ENCODE results near the gene MED26.

The MED26 gene

DNA sequence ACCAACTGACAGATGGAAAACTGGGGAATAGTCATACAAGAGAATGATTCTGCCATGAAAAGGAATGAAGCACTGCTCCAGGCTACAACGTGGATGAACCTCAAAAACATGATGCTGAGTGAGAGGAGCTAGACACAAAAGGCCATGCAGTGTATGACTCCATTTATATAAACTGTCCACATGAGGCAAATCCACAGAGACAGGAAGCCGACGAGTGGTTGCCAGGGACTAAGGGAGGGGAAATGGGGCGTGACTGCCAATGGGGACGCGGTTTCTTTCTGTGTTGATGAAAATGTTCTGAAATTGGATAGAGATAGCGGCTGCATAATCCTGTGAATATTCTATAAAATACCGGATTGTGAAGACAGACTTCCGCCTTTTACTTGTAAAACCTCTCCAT is 21.7 kb upstream of the MED26 start:
- no peak for DNase-seq (ENCODE audit: low read depth in 2 of 2)

DNA sequence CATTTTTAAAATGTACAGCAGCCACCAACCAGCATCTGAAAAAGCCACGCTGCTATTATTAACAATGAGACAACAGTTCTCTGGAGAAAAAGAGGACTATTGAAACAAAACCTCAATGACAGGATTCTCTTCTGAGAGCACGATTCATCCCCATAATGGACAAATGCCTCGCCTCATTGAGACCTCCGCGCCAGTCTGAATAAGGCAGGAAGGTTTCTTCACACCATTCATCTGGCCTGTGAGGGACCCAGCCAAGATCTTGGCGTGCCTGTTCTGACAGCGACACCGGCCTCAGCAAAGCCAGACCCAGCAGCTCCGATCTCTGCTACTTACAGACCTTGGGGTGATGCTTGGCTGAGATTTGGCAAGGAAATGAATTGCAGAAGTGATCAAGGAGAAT is 17.1 kb upstream of the MED26 start:
- DNase-seq (ENCODE audit: low read depth in 2 of 2) = no peak

DNA sequence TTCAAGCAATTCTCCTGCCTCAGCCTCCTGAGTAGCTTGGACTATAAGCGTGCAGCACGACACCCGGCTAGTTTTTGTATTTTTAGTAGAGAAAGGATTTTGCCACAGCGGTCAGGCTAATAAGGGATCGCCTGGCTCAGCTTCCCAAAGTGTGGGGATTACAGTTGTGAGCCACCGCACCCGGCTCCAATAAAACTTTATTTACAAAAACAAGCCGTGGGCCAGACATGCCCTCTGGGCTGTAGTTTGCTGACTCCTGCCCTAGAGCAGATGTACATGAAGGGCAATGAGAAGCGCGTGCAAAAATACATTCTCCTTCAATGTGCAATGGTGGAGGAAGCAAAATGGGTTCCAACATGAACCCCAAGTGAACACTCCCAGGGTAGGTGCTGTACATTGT is 13.7 kb upstream of the MED26 start:
- no peak for DNase-seq (ENCODE audit: low read depth in 2 of 2)

DNA sequence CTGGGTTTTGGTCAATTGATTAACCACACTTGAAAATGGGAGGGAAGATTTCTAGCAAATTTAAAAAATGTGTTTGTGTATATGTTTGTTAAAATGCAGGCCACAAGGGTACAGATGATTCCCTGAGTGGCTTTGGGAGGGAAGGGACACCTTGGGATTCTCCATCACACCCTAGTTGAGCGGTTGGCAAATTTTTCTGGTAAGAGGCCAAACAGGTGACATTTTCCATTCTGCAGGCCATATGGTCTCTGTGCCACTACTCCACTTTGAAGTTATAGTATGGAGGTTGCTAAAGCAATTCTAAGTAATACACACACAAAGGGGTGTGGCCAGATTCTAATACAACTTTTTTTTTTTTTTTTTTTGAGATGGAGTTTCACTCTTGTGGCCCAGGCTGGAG is 12.9 kb upstream of the MED26 start:
- DNase-seq (ENCODE audit: low read depth in 2 of 2) = no peak

DNA sequence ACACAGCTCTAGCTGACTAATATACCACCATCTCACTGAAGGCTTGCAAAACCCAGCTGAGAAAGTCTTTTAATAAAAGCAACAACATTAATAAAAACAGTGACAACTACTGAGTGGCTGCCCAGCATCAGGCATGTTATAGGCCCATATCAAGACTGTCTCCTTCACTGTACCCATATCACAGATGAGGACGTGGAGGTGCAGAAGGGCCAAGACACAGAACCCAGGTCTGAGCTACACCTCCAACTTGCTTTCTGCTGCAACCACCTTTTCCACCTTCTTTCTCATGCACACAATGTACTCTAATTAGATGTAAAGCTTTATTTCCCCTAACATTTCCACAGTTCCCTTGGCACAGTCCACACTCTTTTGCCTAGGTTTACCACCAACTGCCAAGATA is 10.7 kb upstream of the MED26 start:
- no peak for DNase-seq (ENCODE audit: low read depth in 2 of 2)

DNA sequence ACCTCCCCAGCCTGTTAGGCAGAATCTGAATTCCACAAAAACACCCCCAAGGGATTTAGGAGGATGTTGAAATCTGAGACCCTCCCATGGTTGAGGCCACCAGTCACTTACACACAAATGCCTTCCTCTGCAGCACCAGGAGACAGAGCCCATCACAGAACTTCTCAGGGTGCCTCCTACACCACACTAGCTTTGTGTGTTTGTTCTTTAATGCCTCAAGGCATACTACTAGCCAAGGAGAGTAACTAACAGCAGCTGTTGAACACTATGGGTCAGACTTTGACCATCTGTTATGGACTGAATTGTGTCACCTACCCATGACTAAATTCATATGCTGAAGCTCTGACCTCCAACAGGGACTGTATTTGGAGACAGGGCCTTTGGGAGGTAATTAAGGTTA is 9.5 kb upstream of the MED26 start:
- DNase-seq (ENCODE audit: low read depth in 2 of 2) = no peak

DNA sequence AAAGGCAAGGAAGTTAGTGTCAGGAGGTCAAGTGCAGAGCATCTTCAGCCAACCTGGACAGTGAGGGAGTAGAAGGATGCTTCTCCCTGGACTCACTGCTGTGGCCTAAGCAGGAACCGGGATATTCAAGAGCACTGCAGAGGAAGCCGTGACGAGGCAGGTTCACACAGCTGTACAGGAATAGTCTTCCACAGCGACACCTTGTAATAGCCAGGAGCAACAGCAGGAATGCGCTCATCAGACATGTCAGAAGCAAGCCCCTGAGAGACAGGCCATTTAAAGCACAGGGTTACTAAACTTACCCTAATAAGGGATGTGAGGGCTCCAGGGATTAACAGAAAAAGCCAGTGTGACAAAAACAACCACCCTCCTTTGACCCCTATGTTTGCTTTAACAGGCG is 3.5 kb upstream of the MED26 start:
- DNase-seq (ENCODE audit: low read depth in 2 of 2) = no peak

DNA sequence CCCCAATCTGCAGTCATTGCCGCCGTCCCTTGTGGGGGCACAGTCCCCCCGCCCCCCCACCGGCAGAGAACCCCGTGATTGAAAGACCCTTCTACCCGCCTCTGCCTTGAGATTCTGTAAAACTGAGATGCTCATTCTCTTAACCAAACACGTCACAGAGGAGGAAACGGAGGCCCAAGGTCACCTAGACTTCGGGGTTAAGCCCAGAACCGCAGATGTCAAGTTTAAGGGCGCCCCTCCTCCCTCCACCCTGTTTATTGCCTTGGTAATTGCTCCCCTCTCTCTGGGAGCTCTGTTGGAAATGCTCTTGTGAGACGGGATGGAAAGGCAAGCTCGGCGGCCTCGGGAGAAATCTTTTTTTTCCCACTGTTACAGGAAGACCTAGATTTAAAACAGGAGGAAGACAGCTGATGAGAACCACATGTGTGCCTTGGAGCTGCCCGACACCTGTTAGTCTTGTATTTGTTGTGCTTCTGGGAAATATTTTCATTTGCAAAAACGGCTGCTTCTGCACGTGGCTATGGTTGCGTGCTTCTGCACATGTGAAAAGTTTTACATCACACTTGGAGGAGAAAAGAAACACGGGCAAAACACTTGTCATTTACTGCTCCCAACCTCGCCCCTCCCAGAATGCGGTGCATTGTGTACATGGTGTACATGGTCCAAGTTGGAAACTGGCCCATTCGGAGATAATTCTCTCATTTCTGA is 1.1 kb upstream of the MED26 start:
- peak; percentile 24 to 35 for DNase-seq (ENCODE audit: low read depth in 2 of 2)

DNA sequence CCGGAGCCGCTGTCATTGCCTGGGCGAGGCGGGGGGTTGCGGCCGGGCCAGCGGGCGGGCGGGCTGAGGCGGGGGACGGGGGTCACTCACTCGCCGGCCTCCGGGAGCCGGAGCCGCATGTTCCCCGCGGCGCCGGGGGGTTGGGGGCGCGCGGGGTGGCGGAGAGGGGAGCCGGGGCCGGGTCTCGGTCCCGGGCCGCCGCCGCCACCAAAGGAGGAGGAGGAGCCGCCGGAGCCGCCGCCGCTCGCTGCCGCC is 149 bp downstream of the MED26 start:
- DNase-seq (ENCODE audit: low read depth in 2 of 2) = no peak

DNA sequence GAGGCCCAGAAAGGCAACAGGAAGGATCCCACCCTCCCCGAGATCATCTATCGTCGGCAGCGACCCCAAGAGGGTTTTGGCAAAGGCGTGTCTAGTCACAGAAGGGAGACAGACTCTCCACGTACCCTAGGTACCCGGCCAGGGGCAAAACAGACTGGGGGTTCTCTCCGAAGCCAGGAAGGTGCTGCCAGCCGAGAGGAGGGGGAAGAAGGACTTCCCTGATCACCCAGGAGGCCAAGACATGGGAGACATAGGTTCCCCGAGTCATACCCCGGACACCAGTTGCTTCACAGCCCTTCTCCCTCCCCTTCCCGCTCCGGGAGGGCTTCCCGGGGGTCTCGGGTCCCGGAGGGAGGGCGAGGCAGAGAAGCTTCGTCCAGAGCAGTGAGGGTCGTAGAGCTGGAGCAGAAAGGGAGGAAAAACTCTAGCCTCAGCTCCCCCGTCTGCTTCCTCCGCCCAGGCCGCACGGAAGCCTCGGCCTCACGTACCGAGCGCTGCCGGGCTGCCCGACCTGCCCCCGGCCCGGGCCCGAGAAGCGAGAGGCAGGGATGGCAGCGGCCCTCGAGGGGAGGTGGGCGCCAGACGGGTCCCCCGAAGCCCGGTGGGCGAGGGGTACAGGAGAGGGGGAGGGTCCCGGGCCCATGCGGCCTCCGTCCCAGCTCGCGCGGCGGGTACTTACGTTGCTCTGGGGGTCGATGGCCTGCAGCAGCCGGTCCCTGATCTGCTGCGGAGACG is 644 bp downstream of the MED26 start:
- no peak for DNase-seq (ENCODE audit: low read depth in 2 of 2)

DNA sequence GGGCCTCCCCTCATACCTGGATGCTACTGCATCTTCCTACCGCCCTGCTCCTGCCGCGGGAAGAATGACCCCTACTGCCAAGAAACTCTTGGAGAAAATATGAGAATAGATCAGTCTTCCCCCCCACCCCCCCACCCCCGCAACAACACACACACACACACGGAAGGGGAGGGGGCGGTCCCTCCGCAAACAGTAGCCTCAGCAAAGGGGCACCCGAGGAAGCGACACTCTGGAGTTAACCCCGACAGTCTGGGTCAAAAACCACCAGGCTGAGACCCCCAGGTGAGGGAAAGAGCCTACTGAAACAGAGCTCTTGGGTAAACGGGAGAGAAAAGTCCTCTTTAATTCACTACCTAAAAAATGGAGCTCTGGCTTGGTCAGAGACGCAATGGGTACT is 1.2 kb downstream of the MED26 start:
- no peak for DNase-seq (ENCODE audit: low read depth in 2 of 2)

DNA sequence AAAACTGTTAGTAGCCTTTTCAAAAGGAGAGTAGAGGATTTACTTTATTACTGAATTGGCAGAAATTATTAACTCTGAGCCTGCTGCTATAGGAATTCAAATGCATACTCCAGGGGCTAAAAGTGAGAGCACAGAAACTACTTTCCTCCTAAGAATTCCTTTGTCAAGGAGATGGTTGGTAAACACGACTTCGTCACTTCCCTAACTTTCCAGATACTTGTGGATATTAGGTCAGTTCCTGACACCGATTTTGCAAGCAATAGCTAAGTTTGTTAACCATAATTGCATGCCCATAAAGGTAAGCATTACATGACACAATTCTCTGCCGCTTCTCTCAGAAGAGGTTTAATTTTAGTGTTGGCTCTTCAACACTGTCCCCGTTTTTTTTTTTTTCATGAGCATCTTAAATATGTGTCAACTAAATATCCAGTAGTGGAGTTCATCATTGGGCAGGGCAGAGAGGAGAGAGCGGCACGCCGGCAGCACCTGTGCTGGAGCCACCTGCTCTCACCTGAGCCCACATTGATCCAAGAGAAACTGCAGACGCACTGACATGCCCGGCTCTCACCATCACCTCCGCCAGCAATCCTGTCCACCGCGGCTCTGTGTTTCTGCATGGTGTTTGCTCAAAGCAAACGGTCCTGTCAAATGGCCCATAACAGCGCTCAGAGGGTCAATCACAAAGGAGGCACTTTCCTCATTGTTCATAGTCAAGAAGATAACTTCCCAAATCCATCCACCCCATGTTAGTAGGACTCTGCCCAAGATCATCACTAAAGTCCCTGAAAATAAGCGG is 2.6 kb downstream of the MED26 start:
- DNase-seq (ENCODE audit: low read depth in 2 of 2) = no peak

DNA sequence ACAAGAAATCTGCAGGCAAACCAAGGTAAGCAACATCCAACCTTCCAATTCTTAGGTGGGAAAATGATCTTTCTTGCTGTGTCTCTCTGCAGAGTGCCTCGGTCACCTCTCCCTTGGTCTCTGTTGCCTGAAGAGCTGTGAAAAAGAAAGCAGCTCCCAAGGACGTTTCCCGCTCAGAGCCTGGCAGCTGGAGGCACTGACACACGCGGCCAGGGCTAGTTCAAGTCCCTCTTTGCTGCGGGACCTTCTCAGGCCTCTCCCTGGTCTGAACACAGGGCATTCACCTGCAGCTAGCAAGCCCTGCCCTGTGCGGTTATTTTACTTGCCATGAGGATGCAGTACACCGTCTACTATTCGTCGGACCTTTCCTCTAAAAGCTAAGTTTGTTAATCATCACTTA is 3.8 kb downstream of the MED26 start:
- DNase-seq (ENCODE audit: low read depth in 2 of 2) = no peak

DNA sequence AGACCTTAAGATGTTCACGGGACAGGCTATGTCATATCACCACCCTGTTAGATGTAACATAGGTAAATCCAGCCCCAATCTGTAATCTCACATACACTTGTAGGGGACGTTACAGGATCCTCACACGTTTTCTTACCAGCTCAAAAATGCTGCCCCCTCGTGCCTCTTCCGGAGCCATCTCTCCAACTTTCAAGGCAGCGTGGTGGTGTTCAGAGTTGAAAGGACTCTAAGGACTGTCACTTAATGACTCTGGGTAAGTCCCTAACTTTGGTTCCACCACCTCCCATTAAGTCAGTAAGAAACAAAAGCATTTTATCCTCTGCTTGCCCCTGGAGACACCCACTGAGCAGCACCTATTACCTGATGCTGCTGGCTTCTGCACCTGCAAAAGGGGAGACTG is 4.4 kb downstream of the MED26 start:
- no peak for DNase-seq (ENCODE audit: low read depth in 2 of 2)

DNA sequence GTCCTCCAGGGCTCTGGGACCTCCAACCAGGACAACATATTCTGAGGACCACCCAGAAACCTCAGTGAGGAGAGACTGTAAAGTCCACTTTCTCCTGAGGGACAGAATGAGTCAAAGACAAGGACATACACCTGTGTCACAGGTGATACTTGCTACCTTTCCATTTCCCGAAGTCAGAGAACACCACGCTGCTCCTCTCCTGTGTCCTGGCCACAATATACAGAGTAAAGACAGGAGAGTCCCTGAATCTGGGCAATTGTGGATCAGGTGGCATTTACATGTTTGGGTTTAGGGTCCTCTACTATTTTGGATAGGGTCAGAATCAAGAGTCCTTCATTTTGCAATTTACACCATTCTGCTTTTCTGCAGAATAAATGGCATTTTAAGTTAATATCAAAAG is 4.9 kb downstream of the MED26 start:
- DNase-seq (ENCODE audit: low read depth in 2 of 2) = no peak

DNA sequence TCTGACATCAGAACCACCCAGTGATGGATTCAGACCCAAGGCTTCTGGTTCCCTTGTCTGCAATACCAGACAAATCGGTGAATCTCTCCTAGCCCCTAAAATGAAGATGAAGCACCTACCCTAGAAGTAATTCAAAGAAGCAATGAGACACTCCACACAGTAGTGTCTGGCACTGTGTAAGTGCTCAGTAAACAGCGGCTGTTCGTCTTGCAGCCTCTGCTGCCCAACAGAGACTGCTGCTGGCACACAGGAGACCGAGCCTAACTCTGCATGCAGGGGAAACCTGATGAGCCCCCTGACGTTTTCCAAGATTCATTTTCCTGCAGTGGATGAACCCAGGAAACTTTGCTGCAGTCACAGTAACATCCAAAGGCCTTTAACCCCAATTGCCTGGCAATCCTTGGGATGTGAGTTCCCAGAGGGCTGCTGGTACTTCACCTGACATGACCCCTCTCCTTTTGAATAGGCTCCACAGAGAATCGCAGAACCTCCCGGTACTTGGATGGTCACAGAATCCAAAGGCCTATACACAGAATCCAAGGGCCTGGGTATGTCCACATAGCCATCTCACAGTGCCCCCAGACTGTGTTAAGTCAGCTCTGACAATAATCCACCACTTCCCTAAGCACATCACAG is 6.7 kb downstream of the MED26 start:
- no peak for DNase-seq (ENCODE audit: low read depth in 2 of 2)

DNA sequence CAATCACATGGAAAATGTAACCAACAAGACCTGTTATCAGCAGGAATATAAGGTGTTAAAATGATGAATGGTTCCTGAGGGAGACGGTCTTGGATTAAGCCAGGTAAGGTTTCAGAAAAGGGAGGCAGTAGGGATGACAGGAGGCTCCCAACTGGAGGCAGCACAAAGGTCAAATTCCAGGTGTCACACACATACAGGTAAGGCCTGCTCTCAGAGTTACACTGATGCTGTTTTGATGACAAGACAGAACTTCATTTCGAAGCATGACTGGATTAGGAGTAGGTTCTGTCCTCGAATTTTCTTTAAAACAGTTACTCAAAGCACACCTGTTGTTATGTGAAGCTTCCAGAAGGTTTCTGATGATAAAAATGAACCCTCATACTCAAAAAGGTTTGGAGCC is 7.4 kb downstream of the MED26 start:
- no peak for DNase-seq (ENCODE audit: low read depth in 2 of 2)

DNA sequence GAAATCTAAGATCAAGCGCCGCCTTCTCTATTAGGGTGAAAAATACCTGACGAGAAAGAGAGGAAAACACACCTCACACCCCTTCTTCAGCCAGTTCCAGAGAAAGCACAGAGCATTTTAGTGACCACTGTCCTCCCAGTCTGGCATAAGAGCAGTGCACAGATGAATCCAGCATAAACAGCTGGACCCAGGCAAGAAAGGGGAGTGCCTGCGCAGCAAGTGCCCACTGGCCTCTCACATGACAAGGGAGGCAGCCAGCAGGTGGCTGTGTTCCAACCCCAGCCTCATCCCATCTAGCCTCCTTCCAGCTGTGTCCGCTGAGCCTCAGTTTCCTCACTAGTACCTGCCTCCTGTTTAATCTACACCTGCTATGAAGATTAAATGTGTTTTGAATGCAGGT is 8.0 kb downstream of the MED26 start:
- no peak for DNase-seq (ENCODE audit: low read depth in 2 of 2)

DNA sequence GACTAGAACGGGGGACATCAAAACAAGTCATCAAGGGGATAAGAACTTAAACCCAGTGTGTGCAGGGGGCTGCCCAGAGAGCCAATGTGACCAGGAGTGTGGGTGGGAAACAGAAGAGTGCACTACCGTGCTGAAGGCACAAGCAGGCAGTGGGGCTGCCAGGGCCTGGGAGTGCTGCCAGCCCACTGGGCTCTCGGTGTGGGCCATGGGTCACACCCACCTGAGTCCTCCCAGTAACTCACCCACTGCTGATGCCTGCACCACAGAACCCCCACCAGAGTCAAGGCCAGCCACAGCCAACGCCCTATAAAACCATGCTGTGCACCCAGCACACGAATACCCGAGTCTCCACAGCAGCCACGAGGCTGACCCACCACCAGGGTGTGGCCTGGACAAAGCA is 8.5 kb downstream of the MED26 start:
- DNase-seq (ENCODE audit: low read depth in 2 of 2) = no peak

DNA sequence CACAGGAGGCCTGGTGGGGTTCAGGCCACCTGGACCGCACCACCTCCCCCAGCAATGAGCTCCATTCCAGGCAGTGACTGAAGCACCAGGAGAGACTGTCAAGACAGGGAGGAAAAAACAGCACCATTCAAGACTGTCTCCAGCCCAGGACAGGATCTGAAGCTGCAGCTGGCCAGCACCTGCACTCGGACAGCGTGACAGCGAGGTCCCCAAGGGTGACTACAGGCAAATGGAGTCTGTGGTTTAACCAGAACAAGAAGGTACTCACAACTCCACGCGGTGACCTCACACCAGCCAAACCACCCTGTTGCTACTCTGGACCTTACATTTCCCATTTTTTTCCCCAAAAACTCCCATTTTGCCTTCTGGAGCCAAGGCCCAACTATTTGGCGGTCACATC is 9.8 kb downstream of the MED26 start:
- no peak for DNase-seq (ENCODE audit: low read depth in 2 of 2)

DNA sequence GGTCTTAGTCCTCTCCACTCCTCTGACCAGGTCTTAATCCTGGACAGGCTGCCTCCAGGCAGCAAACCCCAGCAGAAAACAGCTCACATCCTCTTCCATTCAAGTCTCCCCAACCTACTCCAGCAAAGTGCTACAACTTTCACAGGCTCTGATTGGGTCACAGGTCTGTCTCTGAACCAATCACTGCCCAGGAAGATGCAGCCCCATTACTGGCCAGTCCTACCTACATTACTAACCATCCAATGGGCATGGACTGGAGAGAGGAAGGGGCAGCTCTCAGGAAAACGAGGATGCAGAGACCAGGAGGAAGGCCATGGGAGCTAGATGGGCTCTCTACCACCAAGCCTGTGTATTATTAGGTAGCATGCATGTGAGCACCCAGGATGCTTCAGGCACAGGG is 12.2 kb downstream of the MED26 start:
- no peak for DNase-seq (ENCODE audit: low read depth in 2 of 2)

DNA sequence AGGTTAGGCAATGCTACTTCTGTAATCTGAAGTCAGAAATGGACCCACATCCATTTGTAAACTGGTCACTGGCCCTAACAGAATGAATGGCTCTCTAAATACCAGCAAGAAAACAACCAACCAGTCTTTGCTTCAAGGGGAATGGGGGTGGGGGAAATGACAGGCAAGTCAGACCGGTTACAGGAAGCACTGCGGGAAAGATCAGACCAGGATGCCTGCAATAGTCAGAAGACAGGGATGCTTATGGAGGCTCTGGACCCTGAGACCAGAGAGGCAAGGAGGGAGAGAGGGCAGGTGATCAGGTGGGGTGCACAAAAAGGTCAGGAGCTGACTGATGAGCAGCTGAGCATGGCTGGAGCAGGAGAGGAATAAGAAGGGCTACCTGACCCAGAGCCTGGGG is 13.1 kb downstream of the MED26 start:
- no peak for DNase-seq (ENCODE audit: low read depth in 2 of 2)

DNA sequence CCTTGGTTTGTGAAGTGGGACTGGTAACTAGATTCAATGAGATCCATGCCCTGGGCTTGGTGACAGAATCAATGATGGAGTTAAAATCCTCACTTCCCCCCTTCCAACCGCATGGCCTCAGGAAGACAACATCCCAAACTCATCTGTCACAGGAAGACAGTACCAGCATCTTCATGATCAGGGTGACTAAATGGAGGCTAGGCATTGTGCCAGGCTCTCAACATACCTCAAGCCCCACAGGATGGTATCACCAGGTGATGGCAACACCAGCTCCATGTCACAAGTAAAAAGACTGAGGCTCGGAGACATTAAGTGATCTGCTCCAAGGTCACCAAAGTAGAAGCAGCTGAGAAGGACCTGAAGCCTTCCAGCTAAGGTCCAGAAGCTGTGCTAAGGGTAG is 14.2 kb downstream of the MED26 start:
- DNase-seq (ENCODE audit: low read depth in 2 of 2) = no peak

All from fibroblast of skin of left biceps (primary cell).